WERI-Rb-1 (cell line): Measurements from ENCODE around the gene F2.

Experiments used
- DNase-seq: peaks from one replicate; pipeline ENCODE4 v3.0.0-alpha.2; 2020
- H3K27ac ChIP-seq: fragments of 250-450 bp; sonication (Bioruptor Pico); 2 replicates; pipeline ENCODE4 v1.5.1; 2020; ENCODE audit warnings: mild to moderate bottlenecking, moderate library complexity
- H3K27me3 ChIP-seq: fragments of 250-450 bp; sonication (Bioruptor Pico); 2 replicates; pipeline ENCODE4 v1.5.1; 2021; ENCODE audit warnings: mild to moderate bottlenecking, low read depth, moderate library complexity; ENCODE audit not compliant: insufficient read depth, severe bottlenecking
- H3K36me3 ChIP-seq: fragments of 250-450 bp; sonication (Bioruptor Pico); 2 replicates; pipeline ENCODE4 v1.5.1; 2020; ENCODE audit warnings: mild to moderate bottlenecking, moderate library complexity
- H3K4me3 ChIP-seq: 2 replicates; pipeline ENCODE4 v1.5.1; 2011; ENCODE audit warnings: low read depth, mild to moderate bottlenecking, control low read depth, low read length
- H3K9me3 ChIP-seq: fragments of 250-450 bp; sonication (Bioruptor Pico); 2 replicates; pipeline ENCODE4 v1.5.1; 2021; ENCODE audit warnings: mild to moderate bottlenecking, moderate library complexity; ENCODE audit not compliant: severe bottlenecking
- CTCF ChIP-seq: IDR thresholded peaks from 2 replicates; pipeline ENCODE4 v1.5.1; 2011; ENCODE audit warnings: low read depth, mild to moderate bottlenecking, control low read depth, inconsistent platforms, low read length

Gene F2

GRCh38 chr11:46674463-46675287 lies 44.3 kb upstream of the F2 start:
- Histone ChIP-seq H3K4me3 (no peak overlapping the region), H3K9me3 (no peaks in the 10 kb centered on the region), H3K27me3 (no peaks in the 10 kb centered on the region), H3K36me3 (peaks cover 41% of the 10 kb centered on the region), H3K27ac (peak overlapping the region; percentile 57)
- peak; percentile 46 for DNase-seq
- TF ChIP-seq CTCF = no peak

- H3K9me3 ChIP-seq = no peaks in the 10 kb centered on the region
- peak overlapping the region; percentile 57 for H3K27ac ChIP-seq
- H3K36me3 ChIP-seq = peaks cover 40% of the 10 kb centered on the region
- TF ChIP-seq CTCF = no peak
- no peak for DNase-seq
- no peak overlapping the region for H3K4me3 ChIP-seq
- H3K27me3 ChIP-seq = no peaks in the 10 kb centered on the region
These were observed 43.6 kb upstream of the F2 start for GRCh38 chr11:46675288-46675851.

- Histone ChIP-seq H3K4me3 (no peak overlapping the region), H3K36me3 (peaks cover 35% of the 10 kb centered on the region), H3K27me3 (no peaks in the 10 kb centered on the region), H3K9me3 (no peaks in the 10 kb centered on the region), H3K27ac (peak overlapping the region; percentile 57; the same call in 1 of the 2 replicates)
- no peak for DNase-seq
- no peak for TF ChIP-seq CTCF
These were observed 43.1 kb upstream of the F2 start for GRCh38 chr11:46675949-46676348.

- Histone ChIP-seq H3K36me3 (peaks cover 30% of the 10 kb centered on the region), H3K4me3 (no peak overlapping the region), H3K9me3 (no peaks in the 10 kb centered on the region), H3K27me3 (no peaks in the 10 kb centered on the region), H3K27ac (no peak overlapping the region)
- no peak for DNase-seq
- no peak for TF ChIP-seq CTCF
These were observed 42.4 kb upstream of the F2 start for GRCh38 chr11:46676436-46677158.

GRCh38 chr11:46677169-46677568 lies 41.8 kb upstream of the F2 start:
- Histone ChIP-seq H3K4me3 (no peak overlapping the region), H3K9me3 (no peaks in the 10 kb centered on the region), H3K36me3 (peaks cover 26% of the 10 kb centered on the region), H3K27ac (no peak overlapping the region), H3K27me3 (no peaks in the 10 kb centered on the region)
- no peak for TF ChIP-seq CTCF
- DNase-seq = no peak
